Stimulated activated memory B cell treated with anti-CD40 and anti-IgM and Interleukin-4, amounts not matched to agents 10 μg/mL and 1 μg/mL and 100 μg/mL, for 72 hours (primary cell): Measurements from ENCODE around the gene CFDP1.

Source experiments
- ATAC-seq: fragments of 150-1000 bp; cut with Tn5 transposase; 2 replicates; pipeline ENCODE4 v1.10.0; 2021
- H3K27ac Mint-ChIP-seq: one replicate; pipeline ENCODE4 v1.8.0; 2022; ENCODE audit warnings: mild to moderate bottlenecking, mixed read lengths
- H3K27me3 Mint-ChIP-seq: one replicate; pipeline ENCODE4 v1.8.0; 2022; ENCODE audit warnings: mixed read lengths
- H3K36me3 Mint-ChIP-seq: one replicate; pipeline ENCODE4 v1.8.0; 2022; ENCODE audit warnings: mixed read lengths
- H3K4me1 Mint-ChIP-seq: one replicate; pipeline ENCODE4 v1.8.0; 2022; ENCODE audit warnings: mixed read lengths
- H3K4me3 Mint-ChIP-seq: one replicate; pipeline ENCODE4 v1.8.0; 2022; ENCODE audit warnings: mild to moderate bottlenecking, moderate library complexity, mixed read lengths
- H3K9me3 Mint-ChIP-seq: one replicate; pipeline ENCODE4 v1.8.0; 2022; ENCODE audit warnings: mixed read lengths

The CFDP1 gene

DNA sequence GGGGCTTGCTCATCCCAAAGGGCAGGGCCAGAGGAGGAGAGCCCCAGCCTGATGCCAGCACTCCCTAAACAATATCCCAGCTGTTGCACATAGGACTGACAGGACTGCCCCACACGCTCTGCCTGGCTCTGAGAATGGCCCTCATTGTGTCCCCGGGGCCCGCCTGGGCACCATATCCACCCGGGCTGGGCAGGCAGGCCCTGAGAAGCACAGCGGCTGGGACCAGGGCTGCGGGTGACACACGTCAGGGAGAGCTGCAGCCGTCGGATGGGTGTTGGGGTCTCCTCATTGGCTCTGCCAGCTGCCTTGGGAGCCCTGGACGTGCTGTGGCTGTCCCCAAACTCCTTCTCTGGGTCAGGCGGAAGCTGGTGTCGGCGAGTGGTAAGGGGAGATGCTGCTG, 186.1 kb downstream of the CFDP1 start:
- H3K36me3 Mint-ChIP-seq, result no peaks in the 10 kb centered on the region
- no peaks in the 10 kb centered on the region for H3K9me3 Mint-ChIP-seq
- no peak overlapping the region for H3K4me3 Mint-ChIP-seq
- no peak overlapping the region for H3K27ac Mint-ChIP-seq
- H3K4me1 Mint-ChIP-seq, result peaks cover 38% of the 10 kb centered on the region
- ATAC-seq, result no peak
- H3K27me3 Mint-ChIP-seq, result peaks cover 96% of the 10 kb centered on the region

DNA sequence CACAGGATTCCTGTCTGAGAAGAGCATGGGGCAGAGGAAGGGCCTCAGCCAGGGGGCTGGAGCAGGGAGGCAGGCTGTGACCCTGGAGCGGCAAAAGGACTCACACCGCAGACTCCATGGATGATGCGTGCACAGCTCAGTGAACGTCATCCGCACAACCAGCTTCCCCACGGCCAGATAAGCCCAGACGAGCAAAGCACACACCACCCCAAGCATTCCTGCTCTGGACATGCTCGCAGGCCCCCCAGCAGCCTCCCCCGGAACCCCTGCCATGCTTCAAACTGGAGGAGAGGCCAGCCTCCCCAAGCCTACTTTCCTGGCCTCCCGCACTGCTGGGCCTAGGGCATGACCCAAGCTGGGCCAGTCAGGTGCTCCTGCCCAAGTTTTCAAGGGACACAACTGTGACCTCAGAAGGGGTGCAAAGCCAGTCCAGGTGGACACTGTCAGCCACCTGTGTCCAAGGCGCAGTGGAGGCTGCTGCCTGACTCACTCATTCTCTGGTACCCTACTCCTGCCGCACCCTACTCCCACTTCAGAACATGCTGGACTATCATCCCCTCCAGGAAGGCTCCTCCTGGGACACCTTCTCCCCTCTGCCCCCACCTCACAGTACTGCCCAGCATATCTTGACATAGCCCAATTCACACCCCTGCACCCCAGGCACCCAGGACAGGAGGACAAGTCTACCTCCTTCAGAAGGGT, 186.6 kb downstream of the CFDP1 start:
- ATAC-seq, result no peak
- Mint-ChIP-seq H3K4me3 (no peak overlapping the region), H3K27me3 (peaks cover 96% of the 10 kb centered on the region), H3K36me3 (no peaks in the 10 kb centered on the region), H3K27ac (no peak overlapping the region), H3K9me3 (no peaks in the 10 kb centered on the region), H3K4me1 (peaks cover 32% of the 10 kb centered on the region)

DNA sequence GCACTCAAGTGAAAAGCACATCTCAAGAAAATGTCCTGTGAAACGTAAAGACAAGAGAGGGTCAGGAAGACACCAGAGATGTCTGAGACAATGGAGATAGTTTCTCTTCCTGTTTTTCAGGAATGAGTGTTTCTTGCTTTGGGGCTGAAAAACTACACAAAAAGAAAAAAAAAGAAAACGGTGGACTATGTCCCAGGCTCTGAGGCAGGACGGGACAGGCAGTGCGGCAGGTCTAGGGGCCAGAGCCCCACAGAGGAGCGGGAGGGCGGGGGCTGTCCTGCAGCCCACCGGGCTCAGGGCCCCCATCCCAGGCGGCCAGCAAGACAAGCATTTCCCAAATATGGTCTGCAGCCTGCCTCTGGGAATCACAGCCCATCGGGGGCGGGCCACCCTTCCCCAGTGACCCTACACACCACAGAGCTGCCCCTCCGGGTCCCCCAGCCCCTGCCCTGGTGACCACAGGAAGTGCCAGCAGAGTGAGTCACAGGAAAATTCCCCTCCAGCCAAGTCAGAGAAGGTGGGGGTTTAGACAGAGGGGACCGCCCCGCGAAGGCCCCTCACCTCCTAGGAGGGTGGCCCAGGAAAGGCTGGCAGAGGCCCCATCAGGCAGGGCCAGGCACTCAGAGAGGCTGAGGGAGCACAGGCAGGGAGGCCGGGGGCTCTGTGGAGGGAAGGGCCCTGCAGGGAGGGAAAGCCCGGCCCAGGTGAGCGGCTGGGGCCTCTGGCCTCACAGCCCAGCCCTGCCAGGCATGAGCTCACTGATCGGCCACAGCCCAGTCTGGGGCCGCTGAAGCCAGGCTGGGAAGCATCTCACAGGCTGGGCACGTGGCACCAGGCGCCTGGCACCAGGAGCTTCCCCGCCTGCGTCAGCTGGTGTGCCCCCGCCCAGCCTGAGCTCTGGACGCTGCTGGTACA, 188.2 kb downstream of the CFDP1 start:
- Mint-ChIP-seq H3K4me3 (no peak overlapping the region), H3K27me3 (peaks cover 100% of the 10 kb centered on the region), H3K4me1 (peaks cover 24% of the 10 kb centered on the region), H3K27ac (no peak overlapping the region), H3K36me3 (no peaks in the 10 kb centered on the region), H3K9me3 (no peaks in the 10 kb centered on the region)
- ATAC-seq, result no peak

DNA sequence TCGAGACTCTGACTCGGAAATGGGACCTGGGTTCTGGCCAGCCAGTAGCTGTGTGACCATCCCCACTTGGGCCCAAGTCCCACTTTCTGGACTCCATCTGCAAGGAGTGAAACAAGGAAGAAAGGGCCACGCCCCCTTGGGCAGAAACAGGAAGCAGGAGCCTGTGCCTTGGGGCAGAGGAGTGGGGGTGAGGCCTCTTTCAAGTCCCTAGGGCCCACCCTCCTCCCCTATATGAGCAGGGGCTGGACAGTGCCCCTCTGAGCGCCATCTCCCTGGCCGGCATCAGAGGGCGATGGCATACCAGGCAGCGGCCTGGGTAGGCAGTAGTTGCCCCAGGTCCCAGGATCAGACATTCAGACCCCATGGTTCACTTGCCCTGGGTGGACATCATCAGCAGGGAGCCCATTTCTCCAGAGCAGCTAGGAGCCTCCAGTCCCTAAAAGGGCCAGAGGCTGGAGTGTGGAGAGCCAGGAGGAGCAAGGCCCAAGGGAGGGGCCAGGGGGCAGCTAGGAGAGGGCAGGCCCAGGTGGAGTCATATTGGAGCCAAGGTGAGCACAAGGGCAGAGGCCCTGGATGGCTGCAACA, 189.0 kb downstream of the CFDP1 start:
- Mint-ChIP-seq H3K4me3 (no peak overlapping the region), H3K27ac (no peak overlapping the region), H3K9me3 (no peaks in the 10 kb centered on the region), H3K27me3 (peaks cover 100% of the 10 kb centered on the region), H3K36me3 (no peaks in the 10 kb centered on the region), H3K4me1 (peaks cover 22% of the 10 kb centered on the region)
- no peak for ATAC-seq
